Endothelial cell of umbilical vein (primary cell): ENCODE measurements around the gene LRRC8A. TPM values are rescaled to one million over a fixed set of nuclear protein-coding genes. Genes with fewer than 3 reads are reported as not detected.

Experiments
- BruUV-seq: library from RNA; stranded (reverse); fragments of 400-500 nt; replicated peaks from 2 replicates; lab custom pipeline; 2021; lab: Mats Ljungman, UMichigan
- CTCF ChIA-PET: fragments of 300-600, 350-600 bp; sonication (Branson Sonifier 250); formaldehyde crosslinking; loops from one replicate; lab custom pipeline; 2021; ENCODE audit warnings: antibody characterized with exemption, inconsistent platforms; lab: Charles Lee
- POLR2A ChIA-PET: fragments of 300-600, 350-600 bp; sonication (Branson Sonifier 250); formaldehyde crosslinking; loops from one replicate; lab custom pipeline; 2021; ENCODE audit warnings: antibody characterized with exemption, inconsistent platforms; lab: Charles Lee
- DNase-seq: peaks from one replicate; pipeline ENCODE4 v3.0.0-alpha.2; 2011; ENCODE audit warnings: low read depth, low spot score
- FAIRE-seq: peaks from 2 replicates; lab custom pipeline; 2011; peaks lifted over from hg19 to GRCh38; lab: Jason Lieb, UNC
- H2AFZ ChIP-seq: 2 replicates; pipeline ENCODE4 v1.6.0; 2012; ENCODE audit warnings: low read depth, low read length, control low read depth, inconsistent platforms
- H3K27ac ChIP-seq: 2 replicates; pipeline ENCODE4 v1.5.1; 2011; ENCODE audit warnings: low read depth, mild to moderate bottlenecking, control low read depth, low read length, moderate library complexity; ENCODE audit not compliant: insufficient read depth
- H3K27me3 ChIP-seq, 2 experiments: 2 replicates each; pipeline versions ENCODE4 v1.6.0 to v1.6.1; 2011; ENCODE audit warnings: low read length in 2 of 2, mixed read lengths in 1 of 2; ENCODE audit not compliant: control insufficient read depth in 2 of 2, insufficient read depth in 2 of 2
- H3K36me3 ChIP-seq, 2 experiments: 2 replicates in 1 of 2; 3 replicates in 1 of 2; pipeline ENCODE4 v1.5.1; 2011; ENCODE audit warnings: low read length in 2 of 2, mild to moderate bottlenecking in 1 of 2, moderate library complexity in 1 of 2; ENCODE audit not compliant: control insufficient read depth in 2 of 2, insufficient read depth in 2 of 2; ENCODE audit errors: extremely low read depth in 1 of 2
- H3K4me1 ChIP-seq: 3 replicates; pipeline ENCODE4 v1.5.1; 2011; ENCODE audit warnings: mild to moderate bottlenecking, low read length; ENCODE audit not compliant: control insufficient read depth, insufficient read depth; ENCODE audit errors: extremely low read depth
- H3K4me2 ChIP-seq: 2 replicates; pipeline ENCODE4 v1.6.1; 2011; ENCODE audit warnings: low read length, control low read depth, mixed read lengths; ENCODE audit not compliant: insufficient read depth
- H3K4me3 ChIP-seq, 3 experiments: fragments of 200-600 bp in 1 of 3; sonication (generic), shearing (Covaris generic) in 1 of 3; replicated peaks in 1 of 3; 2 replicates each; pipeline ENCODE4 v1.5.1; 2011 to 2016; ENCODE audit warnings: control low read depth in 3 of 3, low read length in 3 of 3, mild to moderate bottlenecking in 2 of 3, inconsistent platforms in 1 of 3, low read depth in 1 of 3, moderate library complexity in 1 of 3; ENCODE audit not compliant: insufficient read depth in 1 of 3
- H3K79me2 ChIP-seq: 2 replicates; pipeline ENCODE4 v1.6.0; 2012; ENCODE audit warnings: low read length, inconsistent platforms; ENCODE audit not compliant: control insufficient read depth, insufficient read depth
- H3K9ac ChIP-seq: replicated peaks from 2 replicates; pipeline ENCODE3; 2011; ENCODE audit warnings: low read length, control low read depth; ENCODE audit not compliant: insufficient read depth; ENCODE audit errors: extremely low read depth
- H3K9me1 ChIP-seq: replicated peaks from 3 replicates; pipeline ENCODE4 v1.6.0; 2011; ENCODE audit warnings: mild to moderate bottlenecking, low read length; ENCODE audit not compliant: control insufficient read depth, insufficient read depth; ENCODE audit errors: extremely low read depth
- H3K9me3 ChIP-seq: replicated peaks from 2 replicates; pipeline ENCODE4 v1.5.1; 2012; ENCODE audit warnings: low read length, inconsistent platforms; ENCODE audit not compliant: control insufficient read depth, insufficient read depth
- H4K20me1 ChIP-seq: replicated peaks from 2 replicates; pipeline ENCODE3; 2011; ENCODE audit warnings: mild to moderate bottlenecking, low read length; ENCODE audit not compliant: control insufficient read depth, insufficient read depth; ENCODE audit errors: extremely low read depth
- CTCF ChIP-seq, 2 donors: IDR thresholded peaks; 1 replicate in 1 of 2; 2 replicates in 1 of 2; pipeline ENCODE4 v1.5.1; 2011; ENCODE audit warnings: low read length in 2 of 2, mild to moderate bottlenecking in 2 of 2, moderate library complexity in 2 of 2, control low read depth in 1 of 2, inconsistent platforms in 1 of 2, low read depth in 1 of 2; ENCODE audit not compliant: insufficient read depth in 1 of 2; ENCODE audit errors: extremely low read depth in 1 of 2
- EZH2 ChIP-seq: IDR thresholded peaks from 2 replicates; pipeline ENCODE4 v1.6.1; 2012; ENCODE audit warnings: borderline replicate concordance, low read depth, mild to moderate bottlenecking, moderate library complexity, low read length, inconsistent platforms; ENCODE audit not compliant: severe bottlenecking
- FOS ChIP-seq: IDR thresholded peaks from 2 replicates; pipeline ENCODE4 v1.6.1; 2011; ENCODE audit warnings: mild to moderate bottlenecking, low read length, moderate library complexity, borderline replicate concordance; ENCODE audit not compliant: insufficient read depth
- GATA2 ChIP-seq: IDR thresholded peaks from 2 replicates; pipeline ENCODE4 v1.7.0; 2011; ENCODE audit warnings: low read depth, mild to moderate bottlenecking, moderate library complexity, mixed read lengths, low read length; ENCODE audit not compliant: insufficient read length, insufficient read depth
- JUN ChIP-seq: IDR thresholded peaks from 2 replicates; pipeline ENCODE4 v1.6.1; 2011; ENCODE audit warnings: borderline replicate concordance, low read depth; ENCODE audit not compliant: insufficient read length, insufficient read depth
- MAX ChIP-seq: IDR thresholded peaks from 2 replicates; pipeline ENCODE4 v1.6.1; 2011; ENCODE audit not compliant: insufficient read depth, insufficient read length
- MYC ChIP-seq: IDR thresholded peaks from one replicate; pipeline ENCODE4 v1.6.1; 2011; ENCODE audit warnings: mild to moderate bottlenecking, low read depth, low read length
- POLR2A ChIP-seq: IDR thresholded peaks from 2 replicates; pipeline ENCODE4 v1.6.1; 2012; ENCODE audit warnings: low read depth, mild to moderate bottlenecking, control low read depth, low read length
- POLR2AphosphoS5 ChIP-seq: IDR thresholded peaks from 2 replicates; pipeline ENCODE4 v1.6.1; 2012; ENCODE audit warnings: low read depth, mild to moderate bottlenecking, control low read depth, low read length, moderate library complexity; ENCODE audit not compliant: insufficient read depth
- dilution Hi-C: fragments of 300-500 bp; cut with MboI; formaldehyde crosslinking; loops from one replicate; pipeline ENCODE4 v1.15.0; 2019; ENCODE audit warnings: low sequenced_read_pairs; ENCODE audit not compliant: extremely low pct_ligation_motif_present
- intact Hi-C: fragments of 100-400 bp; cut with micrococcal nuclease; formaldehyde crosslinking; loops from one replicate; pipeline ENCODE4 v1.10.0; 2022
- polyA plus RNA-seq, 4 experiments: library from polyadenylated mRNA; depleted of rRNA in 3 of 4; stranded (reverse) in 3 of 4; unstranded in 1 of 4; fragments of >200 nt; gene quantifications; 2 replicates each; pipeline versions ENCODE4 v1.2.1 to v1.2.3, GENCODE V29; 2011 to 2012; ENCODE audit warnings: missing spikeins in 1 of 4
- total RNA-seq: library from RNA; stranded (reverse); gene quantifications from 2 replicates; pipeline ENCODE4 v1.2.3, GENCODE V29; 2021

LRRC8A gene
- total and polyA plus RNA-seq, 2 donors (not counting 3 experiments of a cell fraction or from before 2014, with no cell fraction given) = 99.6 to 129 TPM

GRCh38 chr9:128946571-128947276, 64.8 kb downstream of the LRRC8A start:
- peak overlapping the region; percentile 55 for H3K4me2 ChIP-seq
- intact Hi-C loops = loop anchor here (5.0 kb wide), 3 partner anchors 64 to 214 kb away; partner anchors contain the start of genes KYAT1, LRRC8A and SH3GLB2
- H3K27ac ChIP-seq = peak overlapping the region; percentile 52
- H3K9ac ChIP-seq = peak overlapping the region; percentile 94
- H3K9me3 ChIP-seq = no peaks in the 10 kb centered on the region
- CTCF ChIA-PET = no interaction called here
- no peaks in the 10 kb centered on the region for H3K27me3 ChIP-seq
- H3K79me2 ChIP-seq = peaks cover 17% of the 10 kb centered on the region
- DNase-seq (no peak), FAIRE-seq (peak; percentile 42)
- H3K4me1 ChIP-seq = peaks cover 8% of the 10 kb centered on the region
- no peaks in the 10 kb centered on the region for H3K9me1 ChIP-seq
- TF ChIP-seq MYC = no peak
- no peak for TF ChIP-seq FOS
- no peak for TF ChIP-seq JUN
- TF ChIP-seq POLR2A = no peak
- TF ChIP-seq POLR2AphosphoS5 = no peak
- TF ChIP-seq CTCF (IDR thresholded peaks at IDR 0.05; ENCODE audit: extremely low read depth in 1 of 2, insufficient read depth in 1 of 2, low read depth in 1 of 2, low read length in 2 of 2) = no peak
- no peak for TF ChIP-seq MAX
- TF ChIP-seq GATA2 = no peak
- no peak for TF ChIP-seq EZH2
- peak overlapping the region; percentile 89 for H2AFZ ChIP-seq
- BruUV-seq = no TSS peak
- peak overlapping the region; percentile 78 to 89 (median 88) for H3K4me3 ChIP-seq
- dilution Hi-C loops = no loop called here
- peaks cover 0 to 5% of the 10 kb centered on the region in 2 experiments for H3K36me3 ChIP-seq
- no peaks in the 10 kb centered on the region for H4K20me1 ChIP-seq
- POLR2A ChIA-PET = no interaction called here
